Keratinocyte (primary cell): Measurements from ENCODE around the gene ASB6. TPM values are rescaled to one million over a fixed set of nuclear protein-coding genes. Genes with fewer than 3 reads are reported as not detected.

ENCODE experiments used
- DNase-seq: peaks from one replicate; pipeline ENCODE4 v3.0.0-alpha.2; 2011; ENCODE audit warnings: low read depth, missing footprints, low spot score
- FAIRE-seq: peaks from 2 replicates; lab custom pipeline; 2011; peaks lifted over from hg19 to GRCh38; lab: Jason Lieb, UNC
- H2AFZ ChIP-seq: 2 replicates; pipeline ENCODE4 v1.6.0; 2012; ENCODE audit warnings: low read length, control low read depth, inconsistent platforms; ENCODE audit not compliant: control insufficient read depth
- H3K27ac ChIP-seq: 2 replicates; pipeline ENCODE4 v1.5.1; 2011; ENCODE audit warnings: low read length; ENCODE audit not compliant: control insufficient read depth, insufficient read depth
- H3K27me3 ChIP-seq: 3 replicates; pipeline ENCODE4 v1.6.0; 2011; ENCODE audit warnings: low read length; ENCODE audit not compliant: control insufficient read depth, insufficient read depth; ENCODE audit errors: extremely low read depth
- H3K36me3 ChIP-seq, 2 experiments: 2 replicates in 1 of 2; 3 replicates in 1 of 2; pipeline ENCODE4 v1.5.1; 2011; ENCODE audit warnings: low read length in 2 of 2, mild to moderate bottlenecking in 1 of 2; ENCODE audit not compliant: control insufficient read depth in 2 of 2, insufficient read depth in 2 of 2; ENCODE audit errors: extremely low read depth in 1 of 2
- H3K4me1 ChIP-seq: 3 replicates; pipeline ENCODE4 v1.5.1; 2011; ENCODE audit warnings: low read length; ENCODE audit not compliant: control insufficient read depth, insufficient read depth; ENCODE audit errors: extremely low read depth
- H3K4me2 ChIP-seq: 3 replicates; pipeline ENCODE4 v1.6.0; 2011; ENCODE audit warnings: low read depth, low read length; ENCODE audit not compliant: control insufficient read depth, insufficient read depth; ENCODE audit errors: extremely low read depth
- H3K4me3 ChIP-seq, 3 experiments: fragments of 200-600 bp in 1 of 3; sonication (generic) in 1 of 3; 2 replicates in 2 of 3; 3 replicates in 1 of 3; pipeline ENCODE4 v1.5.1; 2011 to 2016; ENCODE audit warnings: low read length in 3 of 3, mild to moderate bottlenecking in 3 of 3, control low read depth in 2 of 3, inconsistent platforms in 1 of 3, low read depth in 1 of 3, mixed read lengths in 1 of 3, mixed run types in 1 of 3, moderate library complexity in 1 of 3; ENCODE audit not compliant: control insufficient read depth in 2 of 3, insufficient read depth in 2 of 3; ENCODE audit errors: extremely low read depth in 1 of 3
- H3K79me2 ChIP-seq: 2 replicates; pipeline ENCODE4 v1.6.0; 2012; ENCODE audit warnings: low read length; ENCODE audit not compliant: control insufficient read depth, insufficient read depth
- H3K9ac ChIP-seq: 3 replicates; pipeline ENCODE4 v1.6.0; 2011; ENCODE audit warnings: low read length; ENCODE audit not compliant: control insufficient read depth, insufficient read depth; ENCODE audit errors: extremely low read depth
- H3K9me1 ChIP-seq: 3 replicates; pipeline ENCODE4 v1.6.0; 2011; ENCODE audit warnings: low read length; ENCODE audit not compliant: control insufficient read depth, insufficient read depth; ENCODE audit errors: extremely low read depth
- H3K9me3 ChIP-seq: 2 replicates; pipeline ENCODE4 v1.5.1; 2012; ENCODE audit warnings: low read depth, low read length; ENCODE audit not compliant: control insufficient read depth
- H4K20me1 ChIP-seq: 3 replicates; pipeline ENCODE4 v1.6.0; 2011; ENCODE audit warnings: low read length; ENCODE audit not compliant: control insufficient read depth, insufficient read depth; ENCODE audit errors: extremely low read depth
- CTCF ChIP-seq, 3 experiments: IDR thresholded peaks in 1 of 3; conservative IDR thresholded peaks in 1 of 3; optimal IDR thresholded peaks in 1 of 3; 2 replicates in 2 of 3; 3 replicates in 1 of 3; pipeline versions ENCODE3 to v1.5.1; 2011; ENCODE audit warnings: low read length in 3 of 3, mild to moderate bottlenecking in 3 of 3, moderate library complexity in 2 of 3, control low read depth in 1 of 3, inconsistent platforms in 1 of 3; ENCODE audit not compliant: insufficient read depth in 2 of 3; ENCODE audit errors: extremely low read depth in 1 of 3
- EZH2 ChIP-seq: IDR thresholded peaks from one replicate; pipeline ENCODE4 v1.6.1; 2012; ENCODE audit warnings: inconsistent platforms, mild to moderate bottlenecking, low read length, moderate library complexity
- dilution Hi-C: fragments of 300-500 bp; cut with MboI; formaldehyde crosslinking; loops from one replicate; pipeline ENCODE4 v1.7.0; 2020; ENCODE audit warnings: low sequenced_read_pairs; ENCODE audit not compliant: extremely low pct_ligation_motif_present
- polyA plus RNA-seq, 5 experiments: library from polyadenylated mRNA; depleted of rRNA in 3 of 5; stranded (reverse) in 3 of 5; stranded (forward) in 1 of 5; unstranded in 1 of 5; fragments of >200 nt; gene quantifications; 1 replicate in 1 of 5; 2 replicates in 3 of 5; 3 replicates in 1 of 5; pipeline versions ENCODE4 v1.2.1 to v1.2.3, GENCODE V29; 2011 to 2012; ENCODE audit warnings: missing spikeins in 2 of 5, low read depth in 1 of 5, low replicate concordance in 1 of 5

ASB6 gene
- polyA plus RNA-seq, 1 donor (not counting 4 experiments of a cell fraction or from before 2014, with no cell fraction given), result 16.3 TPM

DNA sequence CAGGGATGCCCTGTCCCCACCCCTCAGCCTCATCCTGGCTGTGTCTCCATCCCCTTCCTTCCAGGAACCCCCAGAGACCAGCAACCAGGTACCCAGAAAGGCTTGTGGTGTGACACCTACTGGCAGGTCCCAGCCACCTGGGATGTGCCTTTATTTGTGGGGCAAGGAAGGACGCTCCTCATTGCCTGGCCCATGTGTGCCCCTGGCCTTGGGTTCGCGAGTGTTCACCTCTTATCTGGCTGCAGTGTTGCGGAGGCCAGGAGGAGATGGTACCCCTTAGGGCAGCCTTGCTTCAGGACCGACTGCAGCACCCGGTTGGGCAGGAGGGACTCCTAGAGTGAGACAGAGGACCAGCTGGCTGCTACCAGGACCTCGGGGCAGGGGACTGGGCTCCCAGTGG lies 29.8 kb downstream of the ASB6 start:
- Histone ChIP-seq H2AFZ (no peak overlapping the region), H3K9me1 (no peaks in the 10 kb centered on the region), H3K27ac (no peak overlapping the region), H3K4me3 (no peak overlapping the region), H3K4me2 (no peak overlapping the region), H3K79me2 (no peaks in the 10 kb centered on the region), H3K9me3 (no peaks in the 10 kb centered on the region), H3K36me3 (no peaks in the 10 kb centered on the region), H4K20me1 (no peaks in the 10 kb centered on the region), H3K27me3 (no peaks in the 10 kb centered on the region), H3K9ac (no peak overlapping the region), H3K4me1 (peaks cover 20% of the 10 kb centered on the region)
- no peak for FAIRE-seq
- DNase-seq, result no peak
- dilution Hi-C loops, result loop anchor here (25.0 kb wide), 1 partner anchor 450 kb away; no protein-coding TSS in a partner anchor
- TF ChIP-seq CTCF (optimal IDR thresholded peaks at IDR 0.05 in 1 of 3, IDR thresholded peaks at IDR 0.05 in 1 of 3, conservative IDR thresholded peaks at IDR 0.05 in 1 of 3; ENCODE audit: extremely low read depth in 1 of 3, insufficient read depth in 2 of 3, low read length in 3 of 3) (peak in 1 of 3 experiments; percentile 16), EZH2 (no peak)

DNA sequence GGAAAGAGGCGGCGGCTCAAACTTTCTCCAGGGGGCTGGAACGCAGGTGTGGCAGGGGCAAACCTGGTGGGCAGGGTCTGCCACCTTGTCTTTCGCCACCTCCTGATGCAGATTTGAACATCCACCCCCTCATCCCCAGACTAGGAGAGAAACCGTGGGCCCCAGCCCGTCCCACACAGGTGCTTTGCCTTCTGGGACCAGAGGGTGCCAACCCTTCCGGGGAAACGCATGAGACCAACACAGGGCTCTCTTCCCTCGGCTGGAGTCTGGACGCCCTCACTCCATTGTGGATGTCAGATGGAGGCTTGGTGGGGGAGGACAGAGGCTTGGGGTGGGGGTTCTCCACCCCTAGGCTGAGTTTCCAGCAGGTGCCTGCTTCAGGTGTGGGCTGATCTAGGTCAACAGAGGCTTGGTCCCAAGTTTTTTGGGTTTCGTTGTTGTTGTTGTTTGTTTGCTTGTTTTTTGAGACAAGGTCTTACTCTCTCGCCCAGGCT lies 30.6 kb downstream of the ASB6 start:
- Histone ChIP-seq H3K4me1 (peaks cover 17% of the 10 kb centered on the region), H2AFZ (peak overlapping the region; percentile 70), H3K27me3 (no peaks in the 10 kb centered on the region), H3K4me2 (peak overlapping the region; percentile 100), H3K9me1 (no peaks in the 10 kb centered on the region), H3K36me3 (no peaks in the 10 kb centered on the region), H3K9ac (peak overlapping the region; percentile 68), H4K20me1 (no peaks in the 10 kb centered on the region), H3K27ac (no peak overlapping the region), H3K9me3 (no peaks in the 10 kb centered on the region), H3K4me3 (peak overlapping the region in 1 of 3 experiments; percentile 80), H3K79me2 (no peaks in the 10 kb centered on the region)
- DNase-seq (no peak), FAIRE-seq (no peak)
- dilution Hi-C loops, result loop anchor here (25.0 kb wide), 1 partner anchor 449 kb away; no protein-coding TSS in a partner anchor
- TF ChIP-seq EZH2 (no peak), CTCF (optimal IDR thresholded peaks at IDR 0.05 in 1 of 3, IDR thresholded peaks at IDR 0.05 in 1 of 3, conservative IDR thresholded peaks at IDR 0.05 in 1 of 3; ENCODE audit: extremely low read depth in 1 of 3, insufficient read depth in 2 of 3, low read length in 3 of 3) (no peak)
